Mucosa of descending colon (tissue), 3 donors: Measurements from ENCODE around the gene OVCH2. TPM values are rescaled to one million over a fixed set of nuclear protein-coding genes. Genes with fewer than 3 reads are reported as not detected.
"Not testable (repeated sequence)": the region's sequence is repeated elsewhere in the genome, so short reads cannot be mapped to it uniquely, and the experiment has no call there.

Experiments used
- ATAC-seq: fragments of 200-7000 bp; cut with Tn5 transposase; one replicate; pipeline ENCODE4 v1.9.1; 2020; ENCODE audit warnings: mild to moderate bottlenecking, moderate library complexity
- DNase-seq, 3 donors: peaks; one replicate each; pipeline ENCODE4 v3.0.0-alpha.2; 2020
- H3K36me3 ChIP-seq: fragments of 200-600 bp; one replicate; pipeline ENCODE4 v1.8.0; 2021; ENCODE audit warnings: low read depth, mild to moderate bottlenecking
- H3K4me1 ChIP-seq: fragments of 200-600 bp; one replicate; pipeline ENCODE4 v1.8.0; 2021; ENCODE audit warnings: low read depth, mild to moderate bottlenecking
- H3K4me3 ChIP-seq: fragments of 200-600 bp; one replicate; pipeline ENCODE4 v1.8.0; 2021; ENCODE audit warnings: mild to moderate bottlenecking
- H3K9me3 ChIP-seq: fragments of 200-600 bp; one replicate; pipeline ENCODE4 v1.8.0; 2021; ENCODE audit warnings: mild to moderate bottlenecking
- CTCF ChIP-seq: fragments of 200-600 bp; IDR thresholded peaks from one replicate; pipeline ENCODE4 v1.8.0; 2022; ENCODE audit warnings: antibody characterized with exemption, mild to moderate bottlenecking
- intact Hi-C, 2 donors: fragments of 100-400 bp; cut with DNase I in 1 of 2; cut with micrococcal nuclease in 1 of 2; formaldehyde crosslinking; loops; one replicate each; pipeline versions ENCODE4 v1.11.0 to v1.11.1; 2022; cut with DNase I, micrococcal nuclease
- long read RNA-seq, 2 donors: library from polyadenylated mRNA; unstranded; transcript quantifications; one replicate each; pipeline ENCODE4 v2.0.0, GENCODE V29; 2019 to 2021
- total RNA-seq, 3 donors: library from RNA; stranded (reverse); fragmentation: NEBNext Ultra II Directional in 2 of 3; extraction: Animal tissue kit (Norgen Biotek cat#: 25700) in 2 of 3; gene quantifications; one replicate each; pipeline versions ENCODE4 v1.2.1 to v1.2.4, GENCODE V29; 2021 to 2023
- donor health status: DM: no; HTN: no; CAD: no; lungs with moderate emphysema.
- donor health status: DM: no; HTN: no; CAD: no.
- donor health status: DM: no; HTN: yes; CAD: no.

Gene OVCH2
- not detected for total RNA-seq
- long read RNA-seq, donor 1: 0 reads
- long read RNA-seq, donor 2: 0 reads

- DNase-seq: no peak
- ATAC-seq: no peak
- TF ChIP-seq CTCF: no peak
- Histone ChIP-seq H3K4me1 (no peaks in the 10 kb centered on the region), H3K4me3 (no peak within 1 kb of the TSS), H3K36me3 (no peaks in the 10 kb centered on the region), H3K9me3 (no peaks in the 10 kb centered on the region)
- intact Hi-C loops: no loop called here
These were observed at the start of gene OVCH2 for GRCh38 chr11:7706377-7706776. OVCH2 (minus strand) TSS chr11:7706477; CDS start chr11:7706394, 83 bp downstream.

- Histone ChIP-seq H3K9me3 (no peaks in the 10 kb centered on the region), H3K4me3 (no peak overlapping the region), H3K36me3 (no peaks in the 10 kb centered on the region), H3K4me1 (no peaks in the 10 kb centered on the region)
- DNase-seq (no peak), ATAC-seq (no peak)
- TF ChIP-seq CTCF: no peak
- intact Hi-C loops: no loop called here
These were observed 43.2 kb upstream of the OVCH2 start for GRCh38 chr11:7749456-7749855.

- H3K4me1 ChIP-seq, H3K4me3 ChIP-seq, DNase-seq, H3K9me3 ChIP-seq, intact Hi-C loops, H3K36me3 ChIP-seq, ATAC-seq: not testable (repeated sequence)
These were observed 28.5 kb upstream of the OVCH2 start for GRCh38 chr11:7734767-7735166.

- intact Hi-C loops: no loop called here
These were observed 8.5 kb upstream of the OVCH2 start for GRCh38 chr11:7714786-7715185.

GRCh38 chr11:7703740-7704139 lies 2.5 kb downstream of the OVCH2 start:
- H3K36me3 ChIP-seq: no peaks in the 10 kb centered on the region
- H3K4me1 ChIP-seq: no peaks in the 10 kb centered on the region
- no peak for TF ChIP-seq CTCF
- no peak overlapping the region for H3K4me3 ChIP-seq
- no peaks in the 10 kb centered on the region for H3K9me3 ChIP-seq
- DNase-seq (no peak), ATAC-seq (no peak)
- intact Hi-C loops: no loop called here

More at GRCh38 chr11:7714786-7715185, 8.5 kb upstream of the OVCH2 start:
- Histone ChIP-seq H3K4me1 (no peaks in the 10 kb centered on the region), H3K9me3 (no peaks in the 10 kb centered on the region), H3K36me3 (no peaks in the 10 kb centered on the region), H3K4me3 (no peak overlapping the region)
- no peak for DNase-seq
- TF ChIP-seq CTCF: no peak
- no peak for ATAC-seq

- DNase-seq: no peak
- intact Hi-C loops: no loop called here
- H3K4me1 ChIP-seq: no peaks in the 10 kb centered on the region
These were observed 9.9 kb downstream of the OVCH2 start for GRCh38 chr11:7696424-7696823.

More at GRCh38 chr11:7696424-7696823, 9.9 kb downstream of the OVCH2 start:
- H3K9me3 ChIP-seq: no peaks in the 10 kb centered on the region
- ATAC-seq: no peak
- no peaks in the 10 kb centered on the region for H3K36me3 ChIP-seq
- no peak overlapping the region for H3K4me3 ChIP-seq
- no peak for TF ChIP-seq CTCF
